HG03469 (cell line): ENCODE measurements around the gene DDX46.
"Not testable (repeated sequence)": the region's sequence is repeated elsewhere in the genome, so short reads cannot be mapped to it uniquely, and the experiment has no call there.

ENCODE experiments used
- ATAC-seq: cut with Tn5 transposase; IDR thresholded peaks from one replicate; pipeline ENCODE4 v1.9.1; 2021; ENCODE audit warnings: mild to moderate bottlenecking, moderate library complexity, moderate number of reproducible peaks; ENCODE audit not compliant: unreplicated experiment

Gene DDX46

DNA sequence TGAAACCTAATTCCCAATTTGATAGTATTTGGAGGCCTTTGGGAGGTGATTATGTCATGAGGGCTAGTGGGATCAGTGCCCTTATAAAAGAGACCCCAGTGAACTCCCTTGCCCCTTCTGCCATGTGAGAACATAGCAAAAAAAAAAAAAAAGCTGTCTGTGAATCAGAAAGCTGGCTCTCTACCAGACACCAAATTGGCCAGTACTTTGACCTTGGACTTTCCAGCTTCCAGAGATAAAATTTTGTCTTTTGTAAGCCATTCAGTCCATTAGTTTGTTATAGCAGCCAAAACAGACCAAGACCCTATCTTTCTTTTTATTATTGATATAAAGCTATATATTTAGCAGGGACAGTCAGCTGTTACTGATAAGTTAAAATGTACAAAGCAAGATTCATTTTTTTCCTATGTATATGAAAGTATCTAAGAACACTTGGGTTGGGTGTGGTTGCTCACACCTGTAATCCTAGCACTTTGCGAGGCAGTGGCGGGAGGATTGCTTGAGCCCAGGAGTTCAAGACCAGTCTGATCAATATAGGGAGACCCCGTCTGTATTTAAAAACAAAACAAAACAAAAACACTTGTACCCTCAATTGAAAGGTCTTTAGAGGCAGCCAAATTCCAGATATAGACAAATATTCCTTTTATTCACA is 79.1 kb downstream of the DDX46 start:
- ATAC-seq = no peak

DNA sequence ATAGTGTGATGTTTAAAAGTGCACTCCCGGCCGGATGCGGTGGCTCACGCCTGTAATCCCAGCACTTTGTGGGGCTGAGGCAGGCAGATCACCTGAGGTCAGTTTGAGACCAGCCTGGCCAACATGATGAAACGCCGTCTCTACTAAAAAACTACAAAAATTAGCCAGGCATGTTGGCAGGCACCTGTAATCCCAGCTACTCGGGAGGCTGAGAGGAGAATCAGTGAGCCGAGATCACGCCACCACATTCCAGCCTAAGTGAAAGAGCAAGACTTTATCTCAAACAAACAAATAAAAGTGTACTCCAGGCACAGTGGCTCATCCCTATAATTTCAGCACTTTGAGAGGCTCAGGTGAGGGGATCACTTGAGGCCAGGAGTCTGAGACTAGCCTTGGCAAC is 79.8 kb downstream of the DDX46 start:
- not testable (repeated sequence) for ATAC-seq

DNA sequence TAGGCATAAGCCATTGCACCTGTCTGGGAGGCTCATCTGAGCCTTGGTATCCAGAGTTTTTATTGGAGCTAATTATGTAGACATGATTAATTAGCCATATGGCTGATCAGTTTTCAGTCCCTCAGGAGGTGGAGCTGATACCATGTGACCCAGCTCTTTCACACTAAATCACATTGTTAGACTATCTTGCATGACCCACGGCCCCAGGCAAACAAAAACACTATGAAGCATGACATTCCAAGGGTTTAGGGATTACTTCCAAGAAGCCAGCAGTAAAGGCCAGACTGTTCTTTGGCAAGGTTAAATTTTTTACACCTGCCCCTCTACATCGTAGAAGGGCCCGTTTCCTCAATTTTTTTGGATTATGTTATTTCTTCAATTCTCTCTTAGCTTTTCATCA is 82.2 kb downstream of the DDX46 start:
- ATAC-seq = no peak

DNA sequence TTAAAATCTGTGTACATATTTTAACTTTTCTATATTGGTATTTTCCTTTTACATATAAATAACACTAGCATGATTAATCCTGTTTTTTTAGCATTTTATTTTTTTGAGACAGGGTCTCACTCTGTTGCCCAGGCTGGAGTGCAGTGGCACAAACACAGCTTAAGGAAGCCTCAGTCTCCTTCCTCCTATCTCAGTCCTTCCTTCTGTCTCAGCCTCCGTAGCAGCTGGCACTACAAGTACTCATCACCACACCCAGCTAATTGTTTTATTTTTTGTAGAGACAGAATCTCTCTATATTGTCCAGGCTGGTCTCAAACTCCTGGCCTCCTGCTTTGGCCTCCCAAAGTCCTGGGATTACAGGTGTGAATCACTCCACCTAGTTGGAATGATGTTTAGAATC is 85.7 kb downstream of the DDX46 start:
- no peak for ATAC-seq

DNA sequence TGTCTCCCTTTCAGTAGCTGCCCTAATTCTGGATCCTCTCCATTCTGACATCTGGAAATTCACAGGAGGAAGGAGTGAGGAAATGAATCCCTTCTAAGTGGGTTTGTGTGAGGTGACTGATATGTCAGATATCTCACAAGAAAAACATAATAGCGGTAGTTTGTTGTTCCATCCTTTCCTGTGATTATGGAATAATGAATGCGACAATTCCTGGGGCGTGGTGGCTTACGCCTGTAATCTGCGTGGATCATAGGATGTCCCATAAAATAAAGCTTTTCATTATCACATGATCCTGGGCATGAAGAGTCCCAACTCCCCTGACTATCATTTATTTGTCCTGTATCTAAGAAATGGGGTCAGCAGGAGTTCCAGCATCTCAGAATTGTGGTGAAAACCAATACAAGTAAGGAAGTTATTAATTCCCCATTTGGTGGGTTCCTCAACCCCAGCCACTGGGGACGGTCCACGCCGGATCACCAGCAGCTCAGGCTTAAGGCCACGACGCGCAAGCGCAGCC is 86.8 kb downstream of the DDX46 start:
- no peak for ATAC-seq

DNA sequence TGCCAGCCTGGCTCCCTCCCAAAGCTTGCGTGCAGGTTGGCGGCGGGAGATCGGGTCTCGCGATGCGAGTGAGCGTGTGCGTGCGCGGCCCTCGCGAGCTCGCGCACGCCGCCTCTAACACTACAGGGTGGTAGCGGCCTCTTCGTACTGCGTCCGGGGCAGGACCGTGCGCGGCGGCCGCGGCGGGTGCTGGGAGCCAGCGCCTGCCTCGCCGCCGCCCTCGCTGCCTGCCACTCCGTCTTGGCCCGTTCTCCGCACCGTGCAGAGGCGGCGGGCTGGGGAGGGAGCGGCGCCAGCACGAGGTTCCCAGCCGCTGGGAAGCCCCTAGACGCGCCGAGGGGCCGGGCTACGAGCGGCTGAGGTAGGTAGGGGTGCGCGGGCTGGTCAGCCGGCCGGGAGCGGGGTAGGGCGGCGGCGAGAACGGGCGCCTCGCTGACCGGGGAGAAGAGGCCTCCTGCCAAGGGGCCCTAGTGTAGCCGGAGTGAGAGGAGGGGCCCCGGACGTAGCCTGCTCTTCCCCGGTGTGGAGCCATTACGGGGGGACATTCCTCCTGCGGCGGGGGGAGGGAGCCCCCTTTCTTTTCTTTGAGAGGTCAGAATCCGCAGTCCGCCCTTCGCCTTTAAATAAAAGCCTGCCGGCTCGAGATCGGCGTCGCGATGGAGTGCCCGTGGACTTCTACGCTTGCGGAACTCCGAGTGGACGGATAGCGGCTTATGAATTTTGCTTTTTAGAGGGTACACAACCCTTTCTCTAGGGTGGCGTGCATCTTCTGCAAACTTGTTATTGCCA is 87.5 kb downstream of the DDX46 start, which contains the start of gene C5orf24:
C5orf24 (plus strand) TSS at position 117 of the 789 bp plus-strand sequence. CDS start 8,933 bp downstream, outside the sequence.
- ATAC-seq = peak; percentile 84

DNA sequence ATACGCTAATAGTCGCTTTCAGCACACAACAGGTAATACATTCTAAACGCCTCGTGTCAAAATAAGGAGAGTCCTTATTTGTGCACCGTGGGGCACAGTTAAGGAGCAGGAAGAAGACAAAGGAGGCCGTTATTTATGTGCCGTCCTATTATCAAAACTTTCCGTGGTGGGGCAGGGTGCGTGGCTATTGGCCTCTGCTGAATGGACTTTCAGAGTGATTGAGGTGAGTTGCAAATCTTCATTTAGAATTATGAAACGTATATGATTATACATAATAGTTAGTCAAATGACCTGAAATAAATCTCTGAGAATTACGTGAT is 88.0 kb downstream of the DDX46 start:
- no peak for ATAC-seq

DNA sequence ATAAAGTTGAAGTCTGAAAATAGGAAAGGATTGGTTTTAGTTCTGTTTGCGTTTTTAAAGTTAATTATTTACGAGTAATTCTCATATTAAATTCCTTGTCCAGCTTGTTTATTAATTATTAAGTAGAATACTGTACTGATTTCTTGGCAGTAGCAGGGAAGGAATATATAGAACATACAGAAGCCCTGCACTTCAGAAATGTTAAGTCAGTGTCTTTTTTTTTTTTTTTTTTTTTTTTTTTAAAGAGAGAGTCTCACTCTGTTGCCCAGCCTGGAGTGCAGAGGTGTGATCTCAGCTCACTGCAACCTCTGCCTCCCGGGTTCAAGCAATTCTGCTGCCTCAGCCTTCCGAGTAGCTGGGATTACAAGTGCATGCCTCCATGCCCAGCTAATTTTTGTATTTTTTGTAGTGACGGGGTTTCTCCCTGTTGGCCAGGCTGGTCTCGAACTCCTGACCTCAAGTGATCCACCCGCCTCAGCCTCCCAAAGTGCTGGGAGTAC is 90.9 kb downstream of the DDX46 start:
- not testable (repeated sequence) for ATAC-seq

DNA sequence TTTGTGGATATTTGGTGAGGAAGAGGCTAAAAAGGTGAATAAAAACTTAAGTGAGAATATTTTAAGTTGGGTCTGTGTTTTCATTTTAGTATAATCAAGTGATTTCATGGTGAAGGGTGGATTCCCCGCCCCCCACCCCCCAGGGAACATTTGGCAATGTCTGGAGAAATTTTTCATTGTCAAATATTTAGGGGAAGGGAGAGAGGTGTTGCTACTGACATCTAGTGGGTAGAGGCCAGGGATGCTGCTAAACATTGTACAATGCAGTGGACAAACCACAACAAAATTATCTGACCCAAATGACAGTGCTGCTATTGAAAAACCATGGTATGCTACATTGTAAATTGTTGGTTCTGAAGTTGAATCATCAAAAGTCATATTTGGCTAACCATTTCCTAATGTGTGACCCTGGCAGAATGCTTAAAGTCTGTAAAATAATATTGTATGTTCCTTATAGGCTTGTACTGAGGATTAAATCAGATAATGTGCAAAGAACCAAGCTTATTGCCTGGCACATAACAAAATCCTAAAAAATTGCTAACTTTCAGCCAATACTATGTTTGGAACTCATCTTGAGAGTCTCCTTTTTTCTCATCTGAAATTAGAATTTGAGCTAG is 92.8 kb downstream of the DDX46 start:
- ATAC-seq = no peak

DNA sequence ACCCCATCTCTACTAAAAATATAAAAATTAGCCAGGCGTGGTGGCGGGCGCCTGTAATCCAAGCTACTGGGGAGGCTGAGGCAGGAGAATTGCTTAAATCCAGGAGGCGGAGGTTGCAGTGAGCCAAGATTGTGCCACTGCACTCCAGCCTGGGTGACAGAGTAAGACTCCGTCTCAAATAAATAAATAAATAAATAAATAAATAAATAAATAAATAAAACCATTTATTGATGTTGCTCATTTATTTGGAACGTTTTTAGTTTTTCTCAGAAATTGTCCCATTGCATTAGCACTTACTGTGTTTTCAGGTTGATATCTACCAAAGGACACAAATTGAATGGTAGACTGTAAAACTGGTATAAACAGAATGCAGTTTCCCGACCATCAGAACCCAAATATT is 97.9 kb downstream of the DDX46 start:
- not testable (repeated sequence) for ATAC-seq

DNA sequence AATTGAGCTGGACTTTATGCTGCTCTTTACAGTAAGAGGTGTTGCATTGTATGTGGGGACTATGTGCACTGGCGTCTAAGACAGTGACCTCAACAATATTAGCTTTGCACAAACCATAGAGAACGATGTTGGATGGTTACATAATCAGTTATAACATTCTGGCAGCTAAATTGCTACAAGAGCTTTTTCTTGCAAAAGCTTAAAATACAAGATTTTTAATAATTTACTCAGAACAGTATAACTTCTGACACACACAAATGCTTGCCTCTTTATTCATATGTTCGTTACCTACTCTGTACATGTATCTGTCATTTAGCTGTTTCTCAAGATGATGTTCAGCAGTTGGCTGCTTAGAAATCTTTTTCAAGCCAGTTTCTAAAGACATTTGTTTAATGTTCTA is 98.8 kb downstream of the DDX46 start:
- ATAC-seq = no peak

DNA sequence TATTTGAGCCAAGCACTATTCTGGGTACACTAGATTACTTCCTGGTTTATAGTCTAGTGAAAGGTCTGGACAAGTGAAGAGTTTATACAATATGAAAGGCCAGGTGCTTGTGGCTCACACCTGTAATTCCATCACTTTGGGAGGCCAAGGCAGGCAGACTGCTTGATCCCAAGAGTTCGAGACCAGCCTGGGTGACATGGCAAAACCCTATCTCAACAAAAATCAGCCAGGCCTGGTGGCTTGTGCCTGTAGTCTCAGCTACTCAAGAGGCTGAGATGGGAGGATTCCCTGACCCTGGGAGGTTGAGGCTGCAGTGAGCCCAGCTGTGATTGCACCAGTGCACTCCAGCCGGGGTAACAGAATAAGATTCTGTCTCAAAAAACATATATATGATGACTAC is 106.1 kb downstream of the DDX46 start:
- no peak for ATAC-seq

DNA sequence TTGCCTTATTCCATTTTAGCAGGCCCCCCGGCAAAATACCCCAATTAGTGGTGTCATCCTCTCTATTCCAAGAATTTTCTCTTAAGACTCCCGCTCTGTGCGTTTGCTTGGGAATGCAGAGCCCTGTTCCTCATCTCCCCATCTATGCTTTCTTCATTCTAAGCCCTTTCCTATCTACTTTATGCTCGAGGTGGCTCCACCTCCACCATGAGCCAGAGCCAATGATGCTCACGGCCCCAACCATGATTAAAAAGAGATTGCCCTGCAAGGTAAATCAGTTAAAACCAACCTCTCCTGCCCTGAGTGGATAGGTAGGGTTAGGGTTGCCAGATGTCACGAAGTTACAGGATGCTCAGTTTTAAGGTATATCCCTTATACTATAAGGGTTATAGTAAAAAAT is 114.9 kb downstream of the DDX46 start:
- ATAC-seq = no peak

DNA sequence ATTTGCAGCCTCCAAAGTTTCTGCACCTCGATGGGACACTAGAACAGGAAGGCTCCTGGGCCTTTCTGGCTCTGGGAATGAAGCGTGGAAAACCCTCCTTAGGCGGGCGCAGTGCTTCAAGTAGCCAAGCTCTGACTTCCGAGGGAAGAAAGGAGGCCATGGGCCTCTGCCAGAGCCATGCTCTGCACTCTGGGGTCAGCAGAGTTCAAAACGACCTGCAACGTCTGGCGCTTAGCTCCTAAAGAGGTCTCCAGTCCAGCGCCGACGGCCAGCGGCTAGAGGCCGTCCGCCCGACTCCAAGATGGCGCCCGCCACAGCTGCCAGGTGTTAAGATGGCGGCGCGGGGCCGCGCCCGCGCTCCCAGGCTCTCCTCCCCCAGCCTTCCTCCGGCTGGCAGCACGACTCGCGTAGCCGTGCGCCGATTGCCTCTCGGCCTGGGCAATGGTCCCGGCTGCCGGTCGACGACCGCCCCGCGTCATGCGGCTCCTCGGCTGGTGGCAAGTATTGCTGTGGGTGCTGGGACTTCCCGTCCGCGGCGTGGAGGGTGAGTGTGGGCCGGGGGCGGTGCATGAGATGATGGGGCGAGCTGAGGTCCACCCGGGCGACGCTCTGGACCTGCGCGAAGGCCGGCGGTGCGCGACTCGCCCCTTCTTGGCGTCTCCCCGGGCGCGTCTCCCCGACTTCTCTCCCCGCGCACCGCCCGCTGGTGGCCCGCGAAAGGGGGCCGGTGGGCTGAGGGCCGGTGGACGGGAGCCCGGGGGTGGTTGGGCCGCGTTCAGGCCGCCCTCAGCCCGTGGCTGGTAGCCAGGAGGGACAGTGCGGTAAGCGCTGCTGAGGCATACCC is 115.6 kb downstream of the DDX46 start, which contains the start of gene TXNDC15:
TXNDC15 (plus strand) TSS at position 385 of the 844 bp plus-strand sequence; CDS start at position 442, 57 bp downstream.
- peak; percentile 71 for ATAC-seq

DNA sequence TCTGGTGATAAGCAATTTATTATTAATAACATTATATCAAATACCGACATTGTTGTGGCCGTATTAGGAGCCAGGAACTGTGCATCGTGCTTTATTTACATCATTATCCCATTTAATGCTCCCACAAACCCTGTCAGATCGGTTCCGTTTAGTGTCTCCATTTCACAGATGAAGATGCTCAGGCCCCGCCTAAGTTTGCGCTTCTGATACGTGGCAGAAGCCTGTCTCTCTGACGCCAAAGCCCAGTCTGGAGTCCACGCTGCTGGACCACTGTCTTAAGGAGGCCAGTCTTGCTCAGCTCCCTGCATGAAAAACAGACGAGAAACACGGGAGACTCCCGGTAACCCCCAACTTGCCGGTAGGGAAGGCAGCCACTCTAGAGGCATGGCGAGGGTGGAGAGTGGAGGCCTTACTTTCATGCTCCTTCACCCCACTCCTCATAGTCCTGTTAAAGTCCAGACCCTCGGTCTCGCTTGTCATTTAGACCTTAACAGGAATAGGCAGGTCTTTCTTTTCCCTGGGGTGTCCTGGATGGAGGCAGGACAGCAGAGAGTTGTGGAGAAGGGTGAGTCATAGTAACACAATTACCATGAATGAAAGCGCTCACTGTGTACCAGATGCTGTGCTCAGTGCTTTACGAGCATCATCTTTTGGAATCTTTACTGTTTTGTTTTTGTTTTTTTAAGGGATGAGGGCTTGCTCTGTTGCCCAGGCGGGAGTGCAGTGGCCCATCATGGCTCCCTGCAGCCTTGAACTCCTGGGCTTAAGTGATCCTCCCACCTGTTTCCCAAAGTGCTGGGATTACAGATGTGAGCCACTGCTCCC is 116.5 kb downstream of the DDX46 start:
- ATAC-seq = peak; percentile 7

DNA sequence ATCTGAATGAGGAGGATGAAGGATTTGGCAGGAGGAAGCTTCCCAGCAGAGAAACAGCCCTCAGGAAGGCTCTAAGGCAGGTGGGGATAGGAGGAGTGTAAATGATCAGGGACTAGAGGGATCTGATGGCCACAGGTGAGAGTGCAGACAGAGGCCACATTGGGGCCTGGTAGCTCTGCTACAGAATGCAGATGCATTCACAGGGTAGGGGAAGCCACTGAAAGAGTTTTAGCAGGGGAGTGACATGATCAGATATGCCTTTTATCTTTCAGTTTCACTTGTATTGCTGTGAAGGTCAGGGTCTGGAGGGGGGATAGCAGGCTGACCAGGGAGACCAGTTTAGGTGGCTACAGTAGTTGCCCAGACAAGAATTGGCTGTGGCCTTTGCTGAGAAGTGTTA is 118.6 kb downstream of the DDX46 start:
- ATAC-seq = no peak

DNA sequence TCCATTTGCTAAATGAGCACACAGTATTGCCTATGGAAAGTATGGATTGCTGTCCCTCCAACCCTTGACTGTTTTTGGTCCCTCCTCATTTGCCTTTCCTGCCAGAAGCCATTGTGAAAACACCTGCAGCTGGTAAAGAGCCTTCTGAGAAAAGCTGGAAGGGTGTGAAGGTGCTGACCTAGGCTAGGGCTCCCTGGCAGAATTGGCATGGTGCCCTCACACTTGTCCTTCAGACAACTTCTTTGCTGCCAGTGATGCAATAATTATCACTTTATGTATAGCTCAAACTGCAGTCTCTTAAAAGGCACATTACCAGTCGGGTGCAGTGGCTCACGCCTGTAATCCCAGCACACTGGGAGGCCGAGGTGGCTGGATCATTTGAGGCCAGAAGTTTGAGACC is 119.8 kb downstream of the DDX46 start:
- no peak for ATAC-seq

DNA sequence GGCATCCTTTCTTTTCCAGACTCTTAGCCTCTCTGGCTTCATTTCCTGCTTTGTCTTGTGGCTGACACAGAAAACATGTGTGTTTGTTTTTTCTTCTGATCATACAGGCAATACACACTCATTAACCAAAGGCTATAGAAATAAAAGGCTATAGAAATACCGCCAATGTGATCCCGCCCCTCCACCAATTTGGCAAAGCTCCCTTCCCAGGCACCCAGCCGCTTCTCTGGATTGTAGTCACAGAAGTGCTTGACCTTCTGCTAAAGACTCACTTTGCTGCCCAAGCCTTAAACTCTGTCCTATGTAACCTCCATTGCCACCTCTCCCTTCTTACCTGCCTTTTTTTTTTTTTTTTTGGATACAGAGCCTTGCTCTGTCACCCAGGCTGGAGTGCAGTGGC is 120.9 kb downstream of the DDX46 start:
- ATAC-seq = no peak
